ENCODE measurements around the gene RALGPS2.

The RALGPS2 gene

DNA sequence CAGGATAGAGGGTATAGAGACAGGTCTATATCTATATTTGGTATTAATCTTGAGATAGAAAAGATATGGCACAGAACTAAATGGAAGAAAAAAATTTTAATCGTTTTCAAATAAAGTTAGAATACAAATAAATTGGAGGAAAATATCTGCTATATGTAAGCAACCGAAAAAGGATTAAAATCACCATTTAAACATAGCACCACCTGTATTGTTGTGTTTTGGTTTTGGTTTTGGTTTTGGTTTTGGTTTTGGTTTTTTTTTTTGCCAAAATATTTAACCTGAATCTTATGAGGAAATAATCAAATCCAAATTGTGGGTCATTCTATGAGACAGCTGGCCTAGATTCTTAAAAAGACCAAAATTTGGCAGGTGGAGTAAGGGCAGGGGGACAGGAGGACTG lies 174.4 kb downstream of the RALGPS2 start:
- Histone ChIP-seq H3K27ac (no peak overlapping the region), H3K4me3 (no peak overlapping the region)

GRCh38 chr1:178901482-178902125 lies 176.6 kb downstream of the RALGPS2 start:
- no peak overlapping the region for H3K27ac ChIP-seq
- no peak overlapping the region for H3K4me3 ChIP-seq

DNA sequence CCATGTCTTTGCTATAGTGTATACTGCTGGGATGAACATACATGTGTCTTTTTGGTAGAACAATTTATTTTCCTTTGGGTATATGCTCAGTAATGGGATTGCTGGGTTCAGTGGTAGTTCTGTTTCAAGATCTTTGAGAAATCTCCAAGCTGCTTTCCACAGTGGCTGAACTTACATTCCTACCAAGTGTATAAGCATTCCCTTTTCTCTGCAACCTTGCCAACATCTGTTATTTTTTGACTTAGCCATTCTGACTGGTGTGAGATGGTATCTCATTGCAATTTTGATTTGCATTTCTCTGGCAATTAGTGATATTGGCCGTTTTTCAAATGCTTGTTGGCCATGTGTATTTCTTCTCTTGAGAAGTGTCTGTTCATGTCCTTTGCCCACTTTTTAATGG lies 183.3 kb downstream of the RALGPS2 start:
- H3K27ac ChIP-seq, result no peak overlapping the region
- H3K4me3 ChIP-seq, result no peak overlapping the region

DNA sequence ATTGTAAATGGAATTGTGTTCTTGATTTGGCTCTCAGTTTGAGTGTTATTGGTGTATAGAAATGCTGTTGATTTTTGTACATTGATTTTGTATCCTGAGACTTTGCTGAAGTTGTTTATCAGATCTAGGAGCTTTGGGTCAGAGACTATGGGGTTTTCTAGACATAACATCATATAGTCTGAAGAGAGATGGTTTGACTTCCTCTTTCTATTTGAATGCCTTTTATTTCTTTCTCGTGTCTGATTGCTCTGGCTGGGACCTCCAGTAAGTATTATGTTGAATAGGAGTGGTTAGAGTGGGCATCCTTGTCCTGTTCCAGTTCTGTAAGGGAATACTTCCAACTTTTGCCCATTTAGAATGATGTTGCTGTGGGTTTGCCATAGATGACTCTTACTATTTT lies 185.0 kb downstream of the RALGPS2 start:
- Histone ChIP-seq H3K27ac (no peak overlapping the region), H3K4me3 (no peak overlapping the region)

- Histone ChIP-seq H3K4me3 (no peak overlapping the region), H3K27ac (no peak overlapping the region)
These were observed 187.6 kb downstream of the RALGPS2 start for GRCh38 chr1:178912597-178912996.

DNA sequence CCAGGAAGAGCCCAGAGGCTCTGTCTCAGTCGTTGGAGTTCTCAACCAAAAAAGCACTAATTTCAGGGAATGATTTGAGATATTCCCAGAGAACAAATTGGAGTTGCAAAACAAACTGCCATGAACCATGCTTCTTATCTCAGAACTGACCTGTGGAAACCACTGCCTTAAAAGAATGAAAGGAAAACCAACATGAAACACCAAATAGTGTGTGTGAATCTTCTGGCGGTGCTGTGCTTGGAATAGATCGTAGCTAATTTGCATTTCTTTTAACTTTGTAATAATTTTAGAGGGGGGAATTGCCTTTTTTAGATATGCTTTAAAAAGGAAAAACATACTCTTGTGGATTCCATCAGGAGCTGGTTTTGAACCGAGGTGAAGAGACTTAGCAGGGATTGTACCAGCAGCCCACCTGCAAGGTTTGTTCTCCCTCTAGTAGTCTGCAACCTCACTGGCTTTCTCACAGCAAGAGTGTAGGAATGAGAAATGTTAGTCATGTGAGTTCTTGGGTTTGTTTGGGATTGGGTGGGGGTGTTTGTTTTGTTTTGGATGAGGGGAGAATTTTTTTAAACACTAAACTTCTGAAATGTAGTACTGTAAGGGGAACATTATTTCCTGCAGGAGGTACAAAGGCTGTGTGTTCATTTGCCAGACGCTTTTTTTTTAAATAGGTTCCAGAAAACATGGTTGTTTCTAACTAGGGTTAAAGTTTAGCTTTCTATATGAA lies 191.6 kb downstream of the RALGPS2 start:
- Histone ChIP-seq H3K4me3 (no peak overlapping the region), H3K27ac (no peak overlapping the region)

- H3K4me3 ChIP-seq, result no peak overlapping the region
- H3K27ac ChIP-seq, result no peak overlapping the region
These were observed 193.3 kb downstream of the RALGPS2 start for GRCh38 chr1:178918308-178918707.

DNA sequence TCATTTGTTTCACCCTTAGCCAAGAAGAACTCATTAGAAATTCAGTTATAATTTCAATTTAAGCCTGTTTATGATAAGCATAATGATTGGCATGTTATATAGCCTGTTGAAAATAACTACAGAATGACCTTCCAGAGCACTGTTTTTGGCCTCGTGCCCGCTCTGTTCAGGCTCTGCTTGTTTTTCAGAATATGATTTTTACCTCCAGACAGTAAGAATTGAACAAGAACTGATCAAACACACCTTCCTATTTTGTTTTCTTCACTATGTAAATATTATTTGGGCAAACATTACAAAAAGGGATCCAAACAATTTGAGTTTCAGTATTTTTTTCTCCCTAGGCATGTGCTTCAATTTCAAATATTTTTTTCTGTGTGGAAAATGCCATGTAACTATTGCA lies 193.9 kb downstream of the RALGPS2 start:
- no peak overlapping the region for H3K27ac ChIP-seq
- H3K4me3 ChIP-seq, result no peak overlapping the region

DNA sequence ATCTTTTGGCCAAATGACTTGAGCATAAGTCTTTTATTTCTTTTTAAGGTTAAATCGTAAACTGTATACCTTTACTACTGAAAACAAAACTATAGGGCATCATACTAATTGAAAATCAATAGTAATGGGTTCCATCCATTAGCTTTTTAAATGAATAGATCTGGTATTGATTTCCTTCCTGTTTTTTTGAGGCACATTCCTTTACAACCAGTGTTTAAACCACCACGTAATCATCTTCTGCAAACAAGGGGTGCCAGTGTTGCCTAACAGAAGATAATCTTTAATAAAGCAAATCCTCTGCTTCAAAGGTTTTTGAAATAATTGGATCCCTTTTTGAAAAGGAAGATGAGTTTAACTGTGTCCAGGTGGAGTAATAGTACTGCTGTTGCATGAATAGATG lies 194.5 kb downstream of the RALGPS2 start:
- Histone ChIP-seq H3K27ac (no peak overlapping the region), H3K4me3 (no peak overlapping the region)

DNA sequence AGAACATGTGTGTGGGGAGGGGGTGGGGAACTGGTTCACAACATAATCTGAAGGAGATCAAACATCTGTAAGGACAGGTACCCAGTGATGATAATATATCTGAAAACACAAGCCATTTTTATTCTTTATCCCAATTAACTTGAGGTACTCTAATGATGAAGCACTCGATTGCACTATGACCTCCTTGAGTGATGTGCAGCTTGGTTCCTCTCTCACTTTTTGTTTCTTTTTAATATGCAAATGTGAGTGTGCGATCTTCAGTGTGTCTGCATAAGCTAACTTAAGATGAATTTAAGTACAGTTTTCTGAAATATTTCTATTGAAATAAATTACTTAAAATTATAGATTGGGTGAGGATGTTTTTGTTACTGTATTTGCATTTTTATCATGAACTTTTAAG lies 196.5 kb downstream of the RALGPS2 start:
- Histone ChIP-seq H3K27ac (no peak overlapping the region), H3K4me3 (no peak overlapping the region)

- Histone ChIP-seq H3K4me3 (no peak overlapping the region), H3K27ac (no peak overlapping the region)
These were observed 198.5 kb downstream of the RALGPS2 start for GRCh38 chr1:178923512-178923911.

GRCh38 chr1:178926046-178926445 lies 201.0 kb downstream of the RALGPS2 start:
- H3K27ac ChIP-seq, result no peak overlapping the region
- no peak overlapping the region for H3K4me3 ChIP-seq

DNA sequence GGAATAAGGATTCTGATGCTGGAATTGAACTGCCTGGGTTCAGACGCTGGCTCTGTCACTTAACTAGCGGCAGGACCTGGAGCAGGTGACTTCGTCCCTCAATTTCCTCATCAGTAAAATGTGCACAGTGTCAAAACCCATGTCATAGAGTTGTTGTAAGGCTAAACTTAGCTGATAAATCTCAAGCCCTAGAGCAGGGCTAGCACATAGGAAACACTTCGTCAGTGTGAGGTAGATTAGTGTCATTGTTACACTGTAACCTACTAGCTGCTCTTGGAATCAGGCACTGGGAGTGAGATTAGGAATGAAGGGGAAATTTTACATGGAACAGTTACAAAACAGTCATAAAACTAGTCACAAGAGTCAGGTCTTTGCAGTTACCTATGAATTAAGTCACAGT lies 202.0 kb downstream of the RALGPS2 start:
- Histone ChIP-seq H3K27ac (no peak overlapping the region), H3K4me3 (no peak overlapping the region)

DNA sequence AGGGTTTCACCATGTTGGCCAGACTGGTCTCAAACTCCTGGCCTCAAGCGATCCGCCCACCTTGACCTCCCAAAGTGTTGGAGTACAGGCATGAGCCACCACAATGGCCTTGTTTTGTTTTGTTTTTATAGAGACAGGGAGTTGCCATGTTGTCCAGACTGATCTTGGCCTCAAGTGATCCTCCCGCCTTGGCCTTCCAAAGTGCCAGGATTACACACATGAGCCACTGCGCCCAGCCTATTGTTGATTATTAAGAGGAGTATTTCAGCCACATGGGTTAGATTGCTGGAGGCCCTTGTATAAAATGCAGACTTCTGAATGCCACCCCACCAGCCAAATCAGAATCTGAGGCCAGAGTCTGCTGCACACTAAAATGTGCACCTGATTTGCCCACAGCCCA lies 203.0 kb downstream of the RALGPS2 start:
- peak overlapping the region in 2 of 21 experiments; percentile 33 to 55 for H3K27ac ChIP-seq
- no peak overlapping the region for H3K4me3 ChIP-seq

DNA sequence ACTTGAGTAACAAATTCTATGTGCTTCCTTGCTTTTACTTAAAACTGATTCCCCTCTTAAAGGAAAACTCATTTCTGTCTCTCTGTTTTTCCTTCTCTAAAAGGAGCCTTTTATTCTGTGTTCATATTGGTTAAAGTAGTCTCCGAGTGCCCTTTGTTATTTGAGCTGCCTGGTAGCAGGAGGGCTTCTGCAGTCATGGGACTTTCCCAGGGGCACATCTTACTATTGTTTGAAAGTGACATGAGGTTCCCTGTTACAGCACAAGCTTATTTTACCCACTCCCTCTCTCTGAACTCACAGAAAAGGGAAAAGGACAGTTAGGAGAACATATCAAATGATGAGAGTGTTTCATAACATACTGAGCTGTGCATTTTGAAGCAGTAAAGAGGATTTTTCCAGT lies 203.9 kb downstream of the RALGPS2 start:
- no peak overlapping the region for H3K4me3 ChIP-seq
- H3K27ac ChIP-seq, result peak overlapping the region in 4 of 21 experiments; percentile 5 to 23 (median 10)

DNA sequence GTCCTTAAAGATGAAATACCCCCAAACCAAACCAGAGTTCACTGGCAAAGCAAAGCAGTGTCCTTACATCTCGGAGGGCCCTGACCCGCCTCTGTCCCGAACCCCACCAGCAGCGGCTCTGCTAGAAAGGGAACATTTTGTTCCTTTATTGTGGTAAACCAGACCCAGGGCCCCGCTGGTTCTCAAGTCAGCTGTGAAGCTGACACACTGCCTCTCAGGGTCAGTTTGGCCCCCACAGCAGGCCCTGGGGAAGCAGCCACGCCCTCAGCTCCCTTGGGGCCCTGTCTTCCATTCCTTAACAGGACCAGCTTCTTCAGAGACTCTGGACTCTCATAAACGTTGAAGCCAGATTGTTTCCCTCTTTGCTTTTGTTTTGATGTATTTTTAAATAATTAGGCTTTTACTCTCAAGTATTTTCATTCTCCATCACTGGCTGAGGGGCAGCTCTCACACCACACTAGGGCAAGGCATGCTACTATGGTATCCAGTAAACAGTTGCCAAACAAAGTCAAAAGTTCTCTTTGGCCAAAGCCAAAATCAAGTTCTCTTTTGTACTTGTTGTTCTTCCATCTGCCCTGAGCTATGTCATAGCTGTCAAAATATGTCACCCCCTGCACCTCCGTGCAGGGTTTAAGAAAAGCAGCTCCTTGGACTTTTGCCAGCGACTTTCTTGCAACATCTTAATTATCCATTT lies 207.0 kb downstream of the RALGPS2 start:
- Histone ChIP-seq H3K27ac (peak overlapping the region in 12 of 21 experiments; percentile 23 to 79 (median 52)), H3K4me3 (no peak overlapping the region)

GRCh38 chr1:178932552-178932906 lies 207.5 kb downstream of the RALGPS2 start:
- no peak overlapping the region for H3K4me3 ChIP-seq
- peak overlapping the region in 5 of 21 experiments; percentile 43 to 79 (median 67) for H3K27ac ChIP-seq

- peak overlapping the region in 8 of 21 experiments; percentile 16 to 79 (median 58) for H3K27ac ChIP-seq
- H3K4me3 ChIP-seq, result no peak overlapping the region
These were observed 208.1 kb downstream of the RALGPS2 start for GRCh38 chr1:178933105-178933561.

DNA sequence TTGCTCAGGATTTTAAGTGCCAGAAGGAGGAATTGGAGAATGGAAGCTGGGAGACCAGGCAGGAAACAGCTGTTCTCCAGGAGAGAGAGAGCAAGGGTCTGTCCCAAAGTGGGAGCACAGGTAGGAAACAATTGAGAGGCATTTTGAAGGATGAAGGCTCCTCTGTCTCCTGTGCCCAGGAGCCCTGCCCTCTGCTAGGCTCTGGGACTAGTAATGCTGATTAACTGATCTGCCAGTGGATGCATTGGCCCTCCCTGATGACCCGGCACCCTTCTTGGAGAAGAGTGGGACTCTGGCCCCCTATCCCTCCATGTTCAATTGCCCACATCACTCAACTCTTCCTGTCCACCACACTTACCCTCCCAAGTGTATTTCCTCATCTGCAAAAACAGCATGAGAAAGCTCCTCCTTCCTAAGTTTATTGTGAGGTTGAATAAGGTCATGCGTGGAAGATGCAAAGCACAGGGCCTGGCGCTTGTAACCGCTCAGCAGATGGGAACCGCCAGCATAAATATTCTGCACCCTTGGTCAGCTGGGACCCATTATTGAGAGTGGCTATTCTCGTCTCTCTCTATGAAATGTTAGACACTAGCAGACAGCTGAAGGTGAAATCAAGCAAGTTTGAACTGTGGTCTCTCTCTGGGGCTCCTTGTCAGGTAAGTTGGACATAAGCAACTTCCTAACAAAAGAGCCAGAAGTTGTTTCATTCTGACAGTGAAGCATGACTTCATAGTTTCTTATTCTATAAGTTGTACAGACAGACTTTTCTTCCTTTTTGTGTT lies 208.9 kb downstream of the RALGPS2 start:
- Histone ChIP-seq H3K27ac (peak overlapping the region in 7 of 21 experiments; percentile 16 to 77 (median 65)), H3K4me3 (no peak overlapping the region)

- Histone ChIP-seq H3K4me3 (no peak overlapping the region), H3K27ac (peak overlapping the region in 1 of 21 experiments; percentile 13)
These were observed 209.5 kb downstream of the RALGPS2 start for GRCh38 chr1:178934546-178934945.

Data from skin epidermis (tissue), 12 donors.